ENCODE data around the gene RAB11FIP4.
"Not testable (repeated sequence)": the region's sequence is repeated elsewhere in the genome, so short reads cannot be mapped to it uniquely, and the experiment has no call there.

RAB11FIP4 gene

GRCh38 chr17:31439716-31440115 is 48.2 kb downstream of the RAB11FIP4 start:
- H3K4me3 ChIP-seq (ENCODE audit: control insufficient read depth, low read depth, low read length) = no peak overlapping the region
- no peak for DNase-seq (ENCODE audit: low read depth)
- TF ChIP-seq CTCF (IDR thresholded peaks at IDR 0.05; ENCODE audit: control insufficient read depth, insufficient read depth, low read depth, low read length, missing control alignments) = no peak

GRCh38 chr17:31442276-31442675 is 50.8 kb downstream of the RAB11FIP4 start:
- no peak overlapping the region for H3K4me3 ChIP-seq (ENCODE audit: control insufficient read depth, low read depth, low read length)
- DNase-seq (ENCODE audit: low read depth) = no peak
- no peak for TF ChIP-seq CTCF (IDR thresholded peaks at IDR 0.05; ENCODE audit: control insufficient read depth, insufficient read depth, low read depth, low read length, missing control alignments)

- H3K4me3 ChIP-seq (ENCODE audit: control insufficient read depth, low read depth, low read length); DNase-seq (ENCODE audit: low read depth): not testable (repeated sequence)
Observed at GRCh38 chr17:31442856-31443255, 51.4 kb downstream of the RAB11FIP4 start.

- DNase-seq (ENCODE audit: low read depth) = no peak
- no peak overlapping the region for H3K4me3 ChIP-seq (ENCODE audit: control insufficient read depth, low read depth, low read length)
- no peak for TF ChIP-seq CTCF (IDR thresholded peaks at IDR 0.05; ENCODE audit: control insufficient read depth, insufficient read depth, low read depth, low read length, missing control alignments)
Observed at GRCh38 chr17:31443386-31443785, 51.9 kb downstream of the RAB11FIP4 start.

- DNase-seq (ENCODE audit: low read depth) = no peak
- H3K4me3 ChIP-seq (ENCODE audit: control insufficient read depth, low read depth, low read length) = no peak overlapping the region
- TF ChIP-seq CTCF (IDR thresholded peaks at IDR 0.05; ENCODE audit: control insufficient read depth, insufficient read depth, low read depth, low read length, missing control alignments) = no peak
Observed at GRCh38 chr17:31444026-31444425, 52.6 kb downstream of the RAB11FIP4 start.

GRCh38 chr17:31446195-31446967 is 54.9 kb downstream of the RAB11FIP4 start:
- TF ChIP-seq CTCF (IDR thresholded peaks at IDR 0.05; ENCODE audit: control insufficient read depth, insufficient read depth, low read depth, low read length, missing control alignments) = peak; percentile 33
- no peak overlapping the region for H3K4me3 ChIP-seq (ENCODE audit: control insufficient read depth, low read depth, low read length)
- no peak for DNase-seq (ENCODE audit: low read depth)

- H3K4me3 ChIP-seq (ENCODE audit: control insufficient read depth, low read depth, low read length) = no peak overlapping the region
- TF ChIP-seq CTCF (IDR thresholded peaks at IDR 0.05; ENCODE audit: control insufficient read depth, insufficient read depth, low read depth, low read length, missing control alignments) = no peak
- DNase-seq (ENCODE audit: low read depth) = no peak
Observed at GRCh38 chr17:31448467-31449077, 57.1 kb downstream of the RAB11FIP4 start.

Measured in AG09309 (cell line).